ENCODE measurements around the gene MAGEC2. TPM values are rescaled to one million over a fixed set of nuclear protein-coding genes. Genes with fewer than 3 reads are reported as not detected.

MAGEC2 gene
- total and polyA plus RNA-seq, 7 donors: not detected

DNA sequence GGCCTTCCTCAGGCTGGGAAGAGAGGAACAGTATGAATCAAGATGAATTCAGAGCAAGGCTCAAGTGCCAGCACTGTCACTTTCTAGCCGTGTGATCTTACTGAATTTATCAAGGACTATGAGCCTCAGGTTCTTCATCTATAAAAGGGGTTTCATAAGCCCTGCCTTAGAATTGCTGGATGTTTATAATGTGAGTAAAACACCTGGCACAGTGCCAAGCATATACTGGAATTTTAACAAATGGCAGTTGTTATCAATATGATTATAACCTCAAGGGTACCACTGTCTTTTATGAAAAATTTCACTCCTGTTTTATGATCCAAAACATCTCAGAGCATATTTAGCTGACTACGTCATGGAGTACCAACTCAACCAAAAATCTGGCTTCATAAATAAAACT is 4.0 kb downstream of the MAGEC2 start:
- DNase-seq (no peak), ATAC-seq (no peak)
- TF ChIP-seq, protein P1, sequence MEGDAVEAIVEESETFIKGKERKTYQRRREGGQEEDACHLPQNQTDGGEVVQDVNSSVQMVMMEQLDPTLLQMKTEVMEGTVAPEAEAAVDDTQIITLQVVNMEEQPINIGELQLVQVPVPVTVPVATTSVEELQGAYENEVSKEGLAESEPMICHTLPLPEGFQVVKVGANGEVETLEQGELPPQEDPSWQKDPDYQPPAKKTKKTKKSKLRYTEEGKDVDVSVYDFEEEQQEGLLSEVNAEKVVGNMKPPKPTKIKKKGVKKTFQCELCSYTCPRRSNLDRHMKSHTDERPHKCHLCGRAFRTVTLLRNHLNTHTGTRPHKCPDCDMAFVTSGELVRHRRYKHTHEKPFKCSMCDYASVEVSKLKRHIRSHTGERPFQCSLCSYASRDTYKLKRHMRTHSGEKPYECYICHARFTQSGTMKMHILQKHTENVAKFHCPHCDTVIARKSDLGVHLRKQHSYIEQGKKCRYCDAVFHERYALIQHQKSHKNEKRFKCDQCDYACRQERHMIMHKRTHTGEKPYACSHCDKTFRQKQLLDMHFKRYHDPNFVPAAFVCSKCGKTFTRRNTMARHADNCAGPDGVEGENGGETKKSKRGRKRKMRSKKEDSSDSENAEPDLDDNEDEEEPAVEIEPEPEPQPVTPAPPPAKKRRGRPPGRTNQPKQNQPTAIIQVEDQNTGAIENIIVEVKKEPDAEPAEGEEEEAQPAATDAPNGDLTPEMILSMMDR (IDR thresholded peaks at IDR 0.05): no peak
- Histone ChIP-seq H3K27ac (no peak overlapping the region), H3K27me3 (ENCODE audit: insufficient read depth in 3 of 3, low read length in 2 of 3) (no peaks in the 10 kb centered on the region), H3K36me3 (ENCODE audit: insufficient read depth in 1 of 2, low read depth in 1 of 2) (no peaks in the 10 kb centered on the region), H3K9me3 (no peaks in the 10 kb centered on the region), H3K4me1 (no peaks in the 10 kb centered on the region), H3K4me3 (no peak overlapping the region)
- intact Hi-C loops (cut with DNase I): no loop called here
- 68 to 72% (median 68%) methylated on average over 2 of the region's 2 CpGs for WGBS, 3 donors

DNA sequence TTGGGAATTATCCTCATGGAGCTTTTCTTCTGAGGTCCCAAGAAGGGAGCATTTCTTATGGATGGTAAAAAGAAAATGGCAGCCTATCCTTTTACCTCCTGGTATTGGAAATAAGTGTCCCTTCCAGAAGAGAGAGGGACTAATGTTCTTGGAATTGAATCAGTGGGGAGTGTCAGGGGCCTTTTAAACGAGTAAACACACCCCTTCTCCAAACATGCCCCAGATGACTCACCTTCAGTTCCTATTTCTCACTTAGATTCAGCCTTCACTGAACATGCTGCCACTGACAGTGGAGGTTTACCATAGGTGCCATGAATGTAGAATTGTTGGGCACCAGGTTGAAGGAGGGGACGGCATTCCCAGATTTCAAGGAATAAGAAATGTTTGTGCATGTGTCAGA is 19.0 kb downstream of the MAGEC2 start:
- H3K27ac ChIP-seq: no peak overlapping the region
- intact Hi-C loops (cut with DNase I): no loop called here
- DNase-seq (no peak), ATAC-seq (no peak)
- TF ChIP-seq, protein P1 (IDR thresholded peaks at IDR 0.05): no peak
- no peaks in the 10 kb centered on the region for H3K9me3 ChIP-seq
- no peaks in the 10 kb centered on the region for H3K36me3 ChIP-seq (ENCODE audit: insufficient read depth in 1 of 2, low read depth in 1 of 2)
- no peaks in the 10 kb centered on the region for H3K27me3 ChIP-seq (ENCODE audit: insufficient read depth in 3 of 3, low read length in 2 of 3)
- H3K4me1 ChIP-seq: no peaks in the 10 kb centered on the region
- no peak overlapping the region for H3K4me3 ChIP-seq
- WGBS, 3 donors: 48 to 71% (median 67%) methylated on average over 2 of the region's 2 CpGs

DNA sequence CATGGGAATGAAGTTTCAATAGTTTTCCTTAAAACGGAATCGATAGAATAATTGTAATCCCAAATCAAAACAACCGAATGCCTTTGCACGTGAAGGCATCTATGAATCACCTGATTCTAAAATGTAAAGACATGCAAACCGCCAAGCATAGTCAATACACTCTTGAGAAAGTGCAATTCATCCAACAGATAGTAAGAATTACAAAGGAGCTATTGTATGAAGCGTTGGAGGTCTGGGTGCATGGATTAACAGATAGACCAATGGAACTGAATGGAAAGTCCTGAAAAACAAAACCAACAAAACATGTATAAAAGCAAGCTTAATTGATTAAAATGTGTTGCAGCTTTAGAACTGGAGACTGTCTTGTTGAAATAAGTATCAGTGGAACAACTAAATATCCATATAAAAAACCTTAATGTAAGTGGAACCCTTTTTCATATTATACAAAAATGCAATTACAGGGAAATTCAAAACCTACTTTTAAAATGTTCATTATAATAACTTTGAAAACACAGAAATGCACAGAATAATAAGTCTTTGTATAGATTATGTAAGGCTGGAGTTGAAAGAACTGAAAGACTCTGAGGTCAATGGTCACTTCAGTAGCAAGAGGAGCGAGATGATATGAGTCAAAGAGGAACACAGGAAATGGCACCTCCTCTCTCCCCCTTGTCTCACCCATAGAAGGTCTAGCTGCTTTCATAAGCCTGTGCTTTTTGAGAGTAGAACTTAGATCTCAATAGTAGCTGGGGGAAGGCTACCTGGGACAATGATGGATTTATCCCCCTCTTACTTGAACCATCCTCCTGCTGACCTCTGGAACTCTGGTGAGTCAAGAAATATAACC is 20.1 kb downstream of the MAGEC2 start:
- DNase-seq: no peak
- no peak overlapping the region for H3K4me3 ChIP-seq
- no peaks in the 10 kb centered on the region for H3K36me3 ChIP-seq (ENCODE audit: insufficient read depth in 1 of 2, low read depth in 1 of 2)
- ATAC-seq: no peak
- no peaks in the 10 kb centered on the region for H3K27me3 ChIP-seq (ENCODE audit: insufficient read depth in 3 of 3, low read length in 2 of 3)
- 71 to 80% (median 77%) methylated on average over 7 of the region's 7 CpGs for WGBS, 3 donors
- no peaks in the 10 kb centered on the region for H3K9me3 ChIP-seq
- no peak overlapping the region for H3K27ac ChIP-seq
- no peaks in the 10 kb centered on the region for H3K4me1 ChIP-seq
- TF ChIP-seq, protein P1 (IDR thresholded peaks at IDR 0.05): no peak
- intact Hi-C loops (cut with DNase I): no loop called here

DNA sequence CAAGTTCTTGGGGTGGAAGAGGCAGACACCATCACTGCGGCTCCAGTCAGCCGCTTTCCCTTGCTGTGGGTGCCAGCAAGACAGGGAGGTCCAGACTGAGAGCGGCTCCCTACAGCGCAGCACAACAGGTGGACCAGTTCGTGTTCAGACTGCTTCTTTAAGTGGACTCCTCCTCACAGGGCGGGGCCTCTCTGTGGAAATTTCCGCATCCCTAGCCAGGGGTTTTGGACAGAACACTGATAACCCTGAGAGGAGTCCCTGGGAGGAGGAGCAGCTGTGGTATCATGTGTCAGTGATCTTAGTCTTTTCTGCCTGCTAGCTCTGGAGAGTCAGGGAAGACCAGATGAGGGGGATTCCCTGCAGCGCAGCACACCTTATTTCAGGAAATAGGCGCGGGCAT is 48.5 kb downstream of the MAGEC2 start:
- no peak overlapping the region for H3K4me3 ChIP-seq
- ATAC-seq (no peak), DNase-seq (no peak)
- TF ChIP-seq, protein P1 (IDR thresholded peaks at IDR 0.05): no peak
- intact Hi-C loops (cut with DNase I): no loop called here
- 66 to 83% (median 73%) methylated on average over 10 of the region's 10 CpGs for WGBS, 3 donors
- H3K36me3 ChIP-seq (ENCODE audit: insufficient read depth in 1 of 2, low read depth in 1 of 2): no peaks in the 10 kb centered on the region
- H3K27ac ChIP-seq: no peak overlapping the region
- no peaks in the 10 kb centered on the region for H3K9me3 ChIP-seq
- H3K4me1 ChIP-seq: no peaks in the 10 kb centered on the region
- no peaks in the 10 kb centered on the region for H3K27me3 ChIP-seq (ENCODE audit: insufficient read depth in 3 of 3, low read length in 2 of 3)

Measured in psoas muscle (tissue), 8 donors.